LNCaP clone FGC (cell line): ENCODE measurements around the gene SEMA4G.

Source experiments
- DNase-seq: peaks from one replicate; pipeline ENCODE4 v3.0.0-alpha.2; 2011; ENCODE audit warnings: low read depth
- H3K4me3 ChIP-seq: 2 replicates; pipeline ENCODE4 v1.5.1; 2011; ENCODE audit warnings: mild to moderate bottlenecking, low read depth, low read length, control low read depth
- TF ChIP-seq, protein P1 (sequence below): IDR thresholded peaks from 2 replicates; pipeline ENCODE4 v1.5.1; 2012; ENCODE audit warnings: mild to moderate bottlenecking; ENCODE audit not compliant: control insufficient read depth, insufficient read depth; ENCODE audit errors: extremely low read depth

The SEMA4G gene

DNA sequence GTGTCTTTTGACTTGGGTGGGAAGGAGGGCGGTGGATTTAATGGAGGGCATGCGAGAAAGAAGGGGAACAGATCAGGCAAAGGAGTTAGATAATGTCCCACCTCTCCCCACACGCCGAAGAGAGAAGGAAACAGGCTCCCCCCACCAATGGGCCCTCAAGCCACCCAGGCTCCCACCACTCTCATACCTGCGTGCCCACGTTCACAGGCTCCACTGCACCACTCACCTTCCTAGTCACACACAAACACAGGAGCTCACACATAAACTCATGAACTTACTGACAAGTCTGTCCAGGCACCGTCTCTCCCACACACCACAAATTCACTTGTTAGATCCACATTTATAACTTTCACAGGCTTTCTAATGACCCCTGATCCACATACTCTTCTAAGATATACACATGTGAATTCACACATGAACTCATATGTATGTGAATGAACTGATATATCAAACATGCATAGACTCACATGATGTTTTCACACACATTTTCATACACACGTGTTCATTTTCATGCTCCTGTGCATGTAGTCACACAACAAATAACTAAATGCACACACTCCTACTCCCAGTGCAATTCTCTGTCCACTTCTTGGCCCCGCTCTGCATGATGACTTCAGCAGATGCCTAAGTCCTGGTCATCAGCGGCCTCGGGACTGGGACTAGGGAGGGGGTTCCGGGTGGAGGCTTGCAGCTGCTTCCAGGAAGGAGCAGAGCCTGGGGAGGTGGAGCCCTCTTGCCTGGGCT is 31.8 kb downstream of the SEMA4G start:
- TF ChIP-seq, protein P1, sequence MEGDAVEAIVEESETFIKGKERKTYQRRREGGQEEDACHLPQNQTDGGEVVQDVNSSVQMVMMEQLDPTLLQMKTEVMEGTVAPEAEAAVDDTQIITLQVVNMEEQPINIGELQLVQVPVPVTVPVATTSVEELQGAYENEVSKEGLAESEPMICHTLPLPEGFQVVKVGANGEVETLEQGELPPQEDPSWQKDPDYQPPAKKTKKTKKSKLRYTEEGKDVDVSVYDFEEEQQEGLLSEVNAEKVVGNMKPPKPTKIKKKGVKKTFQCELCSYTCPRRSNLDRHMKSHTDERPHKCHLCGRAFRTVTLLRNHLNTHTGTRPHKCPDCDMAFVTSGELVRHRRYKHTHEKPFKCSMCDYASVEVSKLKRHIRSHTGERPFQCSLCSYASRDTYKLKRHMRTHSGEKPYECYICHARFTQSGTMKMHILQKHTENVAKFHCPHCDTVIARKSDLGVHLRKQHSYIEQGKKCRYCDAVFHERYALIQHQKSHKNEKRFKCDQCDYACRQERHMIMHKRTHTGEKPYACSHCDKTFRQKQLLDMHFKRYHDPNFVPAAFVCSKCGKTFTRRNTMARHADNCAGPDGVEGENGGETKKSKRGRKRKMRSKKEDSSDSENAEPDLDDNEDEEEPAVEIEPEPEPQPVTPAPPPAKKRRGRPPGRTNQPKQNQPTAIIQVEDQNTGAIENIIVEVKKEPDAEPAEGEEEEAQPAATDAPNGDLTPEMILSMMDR = no peak
- no peak for DNase-seq
- H3K4me3 ChIP-seq = peak overlapping the region; percentile 55

DNA sequence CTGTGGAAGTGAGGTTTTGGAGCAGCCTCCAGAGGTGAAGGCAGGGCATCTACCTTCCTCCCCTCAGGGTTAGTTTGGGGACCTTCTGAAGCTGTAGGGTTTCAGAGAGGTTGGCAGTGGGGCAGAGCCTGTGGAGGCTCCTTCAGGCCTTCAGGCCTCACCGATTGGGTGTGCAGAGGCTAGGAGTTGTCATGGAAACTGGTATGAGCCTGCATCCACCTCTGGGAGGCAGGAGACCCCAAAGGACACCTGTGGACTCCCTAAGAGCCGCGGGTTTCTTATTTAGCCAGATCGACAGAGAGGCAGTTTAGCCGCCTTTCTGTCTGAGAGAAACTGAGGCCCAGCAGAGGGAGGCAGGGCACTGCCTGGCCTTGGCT is 32.3 kb downstream of the SEMA4G start:
- no peak for DNase-seq
- TF ChIP-seq, protein P1 = no peak
- H3K4me3 ChIP-seq = no peak overlapping the region

GRCh38 chr10:101002456-101002855 is 33.2 kb downstream of the SEMA4G start:
- TF ChIP-seq, protein P1 = no peak
- no peak for DNase-seq
- no peak overlapping the region for H3K4me3 ChIP-seq

DNA sequence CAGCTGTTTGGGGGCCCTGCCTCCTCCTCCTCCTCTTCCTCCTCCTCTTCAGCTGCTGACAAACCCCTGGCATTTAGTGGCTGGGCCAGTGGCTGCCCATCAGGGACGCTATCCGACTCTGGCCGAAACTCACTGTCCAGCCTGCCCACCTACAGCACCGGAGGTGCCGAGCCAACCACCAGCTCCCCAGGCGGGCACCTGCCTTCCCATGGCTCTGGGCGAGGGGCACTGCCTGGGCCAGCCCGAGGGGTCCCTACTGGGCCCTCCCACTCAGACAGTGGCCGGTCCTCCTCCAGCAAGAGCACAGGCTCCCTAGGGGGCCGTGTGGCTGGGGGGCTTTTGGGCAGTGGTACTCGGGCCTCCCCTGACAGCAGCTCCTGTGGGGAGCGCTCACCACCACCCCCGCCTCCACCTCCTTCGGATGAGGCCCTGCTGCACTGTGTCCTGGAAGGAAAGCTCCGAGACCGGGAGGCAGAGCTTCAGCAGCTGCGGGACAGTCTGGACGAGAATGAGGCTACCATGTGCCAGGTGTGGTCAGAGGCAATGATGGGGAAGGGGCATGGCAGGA is 34.4 kb downstream of the SEMA4G start:
- H3K4me3 ChIP-seq = no peak overlapping the region
- TF ChIP-seq, protein P1 = no peak
- no peak for DNase-seq

DNA sequence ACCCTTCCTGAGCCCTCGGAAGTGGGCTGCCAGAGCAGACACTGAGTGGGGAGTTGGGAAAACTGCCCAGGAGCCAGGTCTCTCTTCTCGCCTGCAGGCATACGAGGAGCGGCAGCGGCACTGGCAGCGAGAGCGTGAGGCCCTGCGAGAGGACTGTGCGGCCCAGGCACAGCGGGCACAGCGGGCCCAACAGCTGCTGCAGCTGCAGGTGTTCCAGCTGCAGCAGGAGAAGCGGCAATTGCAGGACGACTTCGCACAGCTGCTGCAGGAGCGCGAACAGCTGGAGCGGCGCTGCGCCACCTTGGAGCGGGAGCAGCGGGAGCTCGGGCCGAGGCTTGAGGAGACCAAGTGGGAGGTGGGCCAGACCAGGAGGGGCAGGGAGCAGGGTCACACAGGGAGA is 36.1 kb downstream of the SEMA4G start:
- no peak overlapping the region for H3K4me3 ChIP-seq
- no peak for DNase-seq
- TF ChIP-seq, protein P1 = no peak

DNA sequence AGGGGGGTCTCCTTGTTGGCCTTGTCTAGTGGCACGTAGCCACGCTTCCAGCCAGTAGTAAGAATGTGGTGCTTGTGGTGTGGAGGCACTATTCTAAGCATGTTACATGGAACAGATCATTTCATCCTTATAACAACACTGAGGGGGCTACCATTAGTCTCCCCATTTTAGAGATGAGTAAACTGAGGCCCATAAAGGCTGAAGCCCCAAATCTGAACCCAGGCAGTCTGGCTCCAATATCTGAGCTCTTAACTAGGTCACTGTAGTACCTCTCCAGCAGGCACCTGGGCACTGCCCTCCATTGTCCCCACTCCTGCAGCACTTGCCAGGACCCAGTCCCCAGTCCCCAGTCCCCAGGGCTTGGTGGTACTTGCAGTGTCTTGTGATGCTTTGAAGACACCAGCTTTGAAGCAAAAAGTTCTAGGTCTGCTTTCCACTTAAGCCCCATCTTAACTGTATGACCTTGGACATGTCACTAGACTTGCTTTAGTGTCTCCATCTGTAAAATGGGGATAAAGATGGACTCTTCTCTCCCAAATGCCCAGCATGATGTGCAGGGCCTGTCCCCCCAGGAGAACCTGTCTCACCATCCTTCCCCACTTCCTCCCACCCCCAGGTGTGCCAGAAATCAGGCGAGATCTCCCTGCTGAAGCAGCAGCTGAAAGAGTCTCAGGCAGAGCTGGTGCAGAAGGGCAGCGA is 36.7 kb downstream of the SEMA4G start:
- no peak overlapping the region for H3K4me3 ChIP-seq
- no peak for DNase-seq
- TF ChIP-seq, protein P1 = no peak
